Stimulated activated CD4-positive, alpha-beta T cell treated with anti-CD3 and anti-CD28 coated beads, TNF-alpha, amount 100 ng/mL, for 24 hours (primary cell): ENCODE measurements around the gene ENKUR.
A peak's percentile ranks its signal among the peaks of the same experiment; 100 is the strongest.
"Not testable (repeated sequence)": the region's sequence is repeated elsewhere in the genome, so short reads cannot be mapped to it uniquely, and the experiment has no call there.

Experiments used
- DNase-seq, 3 experiments: peaks; one replicate each; pipeline ENCODE4 v3.0.0-alpha.2; 2020; ENCODE audit warnings: low read depth in 3 of 3

Gene ENKUR

DNA sequence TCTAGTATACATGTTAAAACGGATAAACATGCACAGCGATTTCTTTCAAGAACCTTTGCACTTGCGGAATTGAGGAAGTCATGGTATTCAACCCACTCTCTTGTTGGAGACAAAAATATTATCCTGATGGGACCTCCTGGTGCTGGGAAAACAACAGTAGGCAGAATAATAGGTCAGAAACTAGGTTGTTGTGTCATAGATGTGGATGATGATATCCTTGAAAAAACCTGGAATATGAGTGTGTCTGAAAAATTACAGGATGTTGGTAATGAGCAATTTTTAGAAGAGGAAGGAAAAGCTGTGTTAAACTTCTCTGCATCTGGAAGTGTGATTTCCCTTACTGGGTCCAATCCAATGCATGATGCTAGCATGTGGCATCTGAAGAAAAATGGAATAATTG, 7.3 kb upstream of the ENKUR start:
- no peak for DNase-seq

DNA sequence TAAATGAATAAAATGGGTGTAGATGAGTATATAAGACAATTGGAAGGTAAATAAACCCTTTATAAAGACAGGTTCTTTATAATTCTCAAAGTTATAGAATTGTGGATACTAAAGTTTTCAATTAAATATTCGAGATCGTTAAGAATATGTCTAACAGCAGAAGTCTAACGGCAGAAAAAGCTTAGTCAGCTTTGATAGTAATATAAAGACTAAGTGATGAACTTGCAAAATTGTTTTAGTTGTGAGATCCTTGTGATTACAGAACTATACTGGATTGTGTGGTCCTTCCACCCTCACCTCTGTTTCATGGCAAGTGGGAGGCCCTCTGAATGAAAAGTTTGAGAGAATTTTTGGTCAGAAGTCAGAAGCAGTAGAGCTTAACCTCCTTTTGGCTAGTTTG, 2.7 kb upstream of the ENKUR start:
- DNase-seq = no peak

DNA sequence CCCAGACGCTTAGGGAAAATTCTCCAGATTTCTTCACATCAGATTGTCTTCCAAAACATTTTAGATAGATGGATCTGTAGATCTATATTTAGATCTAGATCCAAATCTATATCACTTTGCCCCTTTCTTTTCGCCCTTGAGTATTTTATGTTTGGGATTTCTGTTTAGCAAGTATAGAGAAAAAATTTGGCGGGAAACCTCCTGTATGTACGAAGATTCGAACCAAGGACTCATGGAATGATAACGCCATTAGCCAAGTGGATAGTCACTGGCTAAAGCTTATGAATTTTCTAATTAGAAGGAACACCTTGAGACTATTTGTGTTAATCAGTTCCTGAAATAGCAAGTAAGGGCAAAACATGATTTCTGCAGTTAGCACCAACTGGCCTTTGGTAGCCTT, 1.7 kb upstream of the ENKUR start:
- DNase-seq = no peak

DNA sequence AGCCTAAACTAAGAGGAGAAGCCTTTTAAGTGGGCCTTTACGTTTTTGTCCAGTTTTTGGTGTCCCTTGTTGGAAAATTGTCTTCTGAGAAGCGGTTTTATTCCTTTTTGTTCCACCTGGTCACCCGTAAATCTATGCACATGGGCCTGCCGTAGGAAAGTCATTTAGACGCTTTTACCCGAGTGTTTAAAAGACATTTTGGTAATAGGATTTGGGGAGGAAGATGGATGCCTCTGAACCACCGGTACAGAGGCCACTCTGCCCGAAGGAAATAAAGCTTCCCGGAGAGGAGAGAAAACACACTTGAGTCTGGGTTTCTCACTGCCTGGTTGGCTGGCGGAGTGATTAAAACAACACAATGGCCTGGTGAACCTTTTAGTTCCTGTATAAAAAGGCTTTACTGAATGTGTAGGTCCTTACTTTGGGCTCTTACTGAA, 1.2 kb upstream of the ENKUR start:
- peak; percentile 2 to 12 (median 7) for DNase-seq

DNA sequence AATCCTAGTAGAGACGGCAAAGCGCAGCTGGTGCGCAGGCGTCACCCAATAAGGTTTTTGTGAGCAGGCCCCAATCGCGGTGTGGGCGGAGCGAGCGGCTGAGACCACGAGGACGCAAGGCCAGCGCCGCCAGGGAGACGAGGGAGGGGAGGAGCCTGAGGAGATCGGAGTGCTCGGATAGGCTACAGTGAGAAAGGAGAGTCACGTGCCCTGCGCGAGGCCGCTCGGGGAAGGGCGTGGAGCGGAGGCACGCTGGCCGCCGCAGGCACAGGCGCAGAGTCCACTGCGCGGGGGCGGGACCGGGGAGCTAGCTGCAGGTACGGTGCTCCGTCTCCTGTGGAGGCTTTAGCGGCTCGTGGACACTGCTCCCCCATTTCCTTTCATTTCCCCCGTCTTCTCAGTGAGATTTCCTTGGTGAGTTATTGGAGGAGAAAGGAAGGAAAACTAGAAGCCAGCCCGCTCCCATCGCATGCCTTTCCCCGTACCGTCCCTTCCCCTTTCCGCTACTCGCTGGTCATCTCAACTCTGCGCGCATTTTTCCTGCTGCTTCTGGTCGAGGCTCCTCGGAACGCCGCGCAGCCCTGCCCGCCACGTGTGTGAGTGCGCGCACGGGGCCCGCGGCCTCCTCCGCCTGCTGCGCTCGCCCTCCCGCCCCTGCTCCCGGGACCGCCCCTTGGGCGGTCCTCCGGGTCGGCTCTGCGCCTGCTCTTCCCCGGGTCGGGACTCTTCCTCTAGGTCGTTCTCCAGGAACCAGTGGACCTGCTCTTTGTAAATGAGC, 607 bp upstream of the ENKUR start, which contains the start of gene THNSL1:
Gene THNSL1, plus strand, starts transcription at position 237 of the 778 bp plus-strand sequence. CDS start 6,612 bp downstream, outside the sequence.
- peak; percentile 94 to 98 (median 98) for DNase-seq

DNA sequence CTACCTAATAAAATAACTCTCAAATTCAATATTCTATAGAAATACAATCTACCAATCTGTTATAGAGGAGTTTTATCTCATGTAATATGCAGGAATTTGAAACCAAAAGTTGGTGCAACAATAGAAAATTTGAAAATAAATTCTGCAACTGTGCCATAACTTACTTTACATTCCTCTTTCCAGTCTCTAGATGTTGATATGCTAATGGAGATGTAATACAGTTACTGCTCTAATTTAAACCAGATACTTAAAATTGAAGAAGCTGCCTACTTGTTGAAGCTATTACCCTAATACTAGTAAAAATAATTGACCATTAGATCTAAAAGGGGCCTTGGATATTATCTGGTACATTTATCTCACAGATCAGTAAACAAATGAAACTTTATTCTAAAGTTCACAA, 1.4 kb downstream of the ENKUR start:
- no peak for DNase-seq

DNA sequence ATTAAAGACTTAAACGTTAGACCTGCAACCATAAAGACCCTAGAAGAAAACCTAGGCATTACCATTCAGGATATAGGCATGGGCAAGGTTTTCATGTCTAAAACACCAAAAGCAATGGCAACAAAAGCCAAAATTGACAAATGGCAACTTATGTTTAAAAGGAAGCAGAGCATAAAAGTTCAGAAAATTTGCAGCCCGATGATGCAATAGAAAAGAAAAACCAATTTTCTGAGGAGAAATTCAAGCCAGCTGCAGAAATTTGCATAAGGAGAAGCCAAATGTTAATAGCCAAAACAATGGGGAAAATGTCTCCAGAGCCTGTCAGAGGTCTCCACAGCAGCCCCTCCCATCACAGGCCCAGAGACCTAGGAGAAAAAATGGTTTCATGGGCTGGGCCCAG, 4.4 kb downstream of the ENKUR start:
- not testable (repeated sequence) for DNase-seq

DNA sequence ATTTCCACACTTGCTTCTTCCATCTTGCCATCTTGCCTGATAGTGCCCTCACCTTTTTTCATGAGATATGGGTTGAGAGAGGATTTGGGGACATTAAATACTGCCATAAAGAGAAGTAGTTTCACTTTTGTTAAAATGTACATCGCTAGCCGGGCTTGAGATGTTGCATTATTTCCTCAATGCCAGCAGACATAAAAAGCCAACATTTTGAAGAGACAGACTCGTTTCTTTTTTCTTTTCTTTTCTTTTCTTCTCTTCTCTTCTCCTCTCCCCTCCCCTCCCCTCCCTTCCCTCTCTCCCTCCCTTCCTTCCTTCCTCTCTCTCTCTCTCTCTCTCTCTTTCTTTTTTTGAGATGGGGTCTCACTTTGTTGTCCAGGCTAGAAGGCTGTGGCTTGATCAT, 17.9 kb downstream of the ENKUR start:
- no peak for DNase-seq

DNA sequence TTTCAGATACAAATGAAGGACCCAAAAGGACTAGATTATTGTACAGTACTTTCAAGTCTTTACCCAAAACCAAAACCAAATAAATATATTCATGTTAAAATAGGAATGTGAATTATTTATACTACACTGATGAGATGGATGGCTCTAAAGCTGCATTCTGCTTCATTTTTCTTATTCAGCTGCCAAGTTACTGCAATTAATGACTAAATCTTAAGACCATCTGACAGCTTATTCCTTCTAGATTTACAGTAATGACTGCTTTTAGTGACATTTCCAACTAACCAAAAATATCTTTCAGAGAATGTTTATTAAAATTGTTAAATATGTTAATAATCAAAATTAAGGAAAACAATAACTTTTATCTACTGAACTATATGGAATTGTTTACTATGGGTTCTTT, 20.9 kb downstream of the ENKUR start:
- no peak for DNase-seq

DNA sequence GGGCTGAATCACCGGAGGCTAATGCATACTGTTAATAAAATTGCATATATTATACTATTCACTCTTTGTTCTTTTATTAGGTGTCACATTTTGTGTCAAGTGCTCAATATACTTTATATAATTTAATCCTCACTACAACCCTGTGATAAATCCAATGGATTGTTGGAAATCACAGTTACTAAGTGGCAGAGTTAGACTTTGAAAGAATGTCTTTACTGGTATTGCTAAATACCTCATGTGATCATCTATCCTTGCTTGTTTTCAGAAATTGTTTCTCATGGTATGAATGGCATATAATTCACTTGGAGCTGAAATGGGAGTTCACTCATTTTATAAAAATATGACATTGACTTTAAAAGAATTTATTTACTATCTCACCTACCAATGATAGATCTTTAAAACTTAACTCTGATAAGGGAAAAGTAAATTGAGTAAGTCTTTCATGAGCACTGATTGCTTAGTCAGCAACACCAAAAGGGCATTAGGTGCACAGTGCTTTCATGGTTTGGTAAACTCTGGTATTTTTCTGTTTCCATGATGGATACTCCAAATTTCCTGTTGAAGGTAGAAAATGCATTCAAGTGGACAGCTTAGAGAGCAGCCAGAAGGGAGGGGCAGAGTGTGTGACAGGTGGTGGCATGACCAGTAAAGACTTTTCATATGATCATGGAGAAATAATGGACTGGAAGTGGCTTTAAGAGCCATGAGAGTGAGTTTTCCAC, 22.6 kb downstream of the ENKUR start:
- no peak for DNase-seq

DNA sequence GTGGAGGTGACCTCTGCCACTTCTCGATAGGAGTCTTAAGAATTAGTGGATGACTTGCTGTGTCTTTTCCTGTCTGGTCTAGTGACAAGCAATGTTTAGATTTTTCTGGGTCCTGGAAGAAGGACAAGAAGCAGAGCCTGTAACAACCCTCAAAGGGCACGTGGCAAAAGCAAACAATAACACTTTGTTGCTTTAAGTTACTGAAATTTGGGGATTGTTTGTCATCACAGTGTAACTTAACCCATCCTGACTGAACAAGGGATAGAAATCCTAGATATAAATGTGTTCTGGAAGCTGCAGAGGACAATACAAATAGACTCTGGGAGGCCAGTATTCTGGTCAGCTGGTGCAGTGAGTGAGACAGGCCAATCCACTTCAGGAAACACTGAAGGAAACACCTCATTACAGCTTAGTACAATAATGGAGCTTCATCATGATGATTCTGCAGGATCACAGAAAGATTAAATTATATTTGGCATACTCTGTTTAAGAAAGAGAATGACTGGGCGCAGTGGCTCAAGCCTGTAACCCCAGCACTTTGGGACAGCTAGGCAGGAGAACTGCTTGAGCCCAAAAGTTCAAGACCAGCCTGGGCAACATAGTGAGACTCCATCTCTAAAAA, 23.3 kb downstream of the ENKUR start:
- DNase-seq = no peak

DNA sequence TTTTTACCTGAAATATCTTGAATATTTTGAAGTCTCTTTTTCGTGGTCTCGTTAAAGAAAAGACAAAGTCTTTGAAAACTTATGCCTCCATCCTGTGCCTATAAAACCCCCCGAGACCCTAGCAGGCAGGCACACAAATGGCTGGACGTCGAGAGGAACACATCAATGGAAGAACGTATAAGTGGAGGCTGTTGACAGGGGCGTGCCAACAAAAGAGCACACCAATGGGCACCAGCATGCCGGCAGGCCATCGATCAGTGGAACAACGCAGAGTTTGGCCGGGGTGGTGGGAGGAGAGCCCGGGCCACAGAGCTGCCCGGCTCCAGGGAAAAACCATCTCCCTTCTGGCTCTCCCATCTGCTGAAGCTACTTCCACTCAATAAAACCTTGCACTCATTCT, 24.7 kb downstream of the ENKUR start:
- DNase-seq = no peak

DNA sequence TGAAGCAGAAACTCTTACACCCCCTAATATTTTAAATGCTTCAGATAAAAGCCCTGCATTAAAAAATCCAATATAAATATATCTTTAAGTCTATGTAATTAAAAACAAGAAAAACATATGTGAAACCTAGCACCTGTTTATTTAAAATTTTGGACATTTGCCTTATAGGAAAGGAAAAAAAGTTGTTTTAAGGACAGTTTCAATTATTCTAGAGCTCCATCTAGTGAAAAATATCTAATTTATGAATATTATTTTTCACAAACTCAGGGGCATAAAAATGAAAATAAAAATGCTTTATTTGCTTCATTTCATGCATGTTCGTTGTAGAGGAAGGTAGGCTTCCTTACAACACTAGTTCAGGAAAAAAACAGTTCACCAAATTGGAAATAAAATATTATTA, 26.1 kb downstream of the ENKUR start:
- DNase-seq = no peak

DNA sequence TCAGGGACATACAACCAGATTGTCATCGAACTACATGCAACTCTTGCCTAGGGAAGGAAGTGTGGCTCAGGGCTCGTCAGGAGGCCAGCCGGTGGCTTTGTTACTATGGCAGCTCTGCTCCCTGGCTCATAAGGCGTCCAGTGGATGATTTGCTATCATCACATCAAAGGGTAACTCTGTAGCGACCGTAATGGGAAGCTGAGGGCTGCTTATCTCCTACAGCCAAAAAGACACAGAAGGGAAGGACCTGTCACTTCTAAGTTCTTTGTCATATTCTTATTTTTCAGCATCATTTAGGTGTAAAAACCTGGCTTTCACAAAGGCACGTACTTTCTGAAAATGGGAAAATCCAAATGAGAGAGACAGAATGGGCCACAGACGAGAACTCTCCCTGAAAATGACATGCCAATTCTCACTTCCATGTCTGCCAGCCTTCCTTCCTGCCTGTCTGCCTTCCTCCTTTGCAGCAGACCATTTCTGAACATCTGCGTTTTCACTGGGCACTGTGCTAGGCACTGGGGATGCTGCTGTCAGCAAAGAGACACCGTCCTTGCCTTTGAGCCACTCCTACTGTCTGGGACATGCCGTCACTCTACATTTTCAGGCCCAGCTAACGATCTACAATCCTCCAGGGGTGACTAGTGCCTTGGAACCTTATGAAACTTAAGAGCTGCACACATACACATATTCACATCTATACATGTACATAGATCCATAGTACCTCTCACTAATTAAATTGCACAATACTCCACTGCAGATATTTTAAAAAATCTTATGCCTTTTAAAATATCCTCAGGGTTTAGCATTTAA, 26.9 kb downstream of the ENKUR start:
- no peak for DNase-seq

DNA sequence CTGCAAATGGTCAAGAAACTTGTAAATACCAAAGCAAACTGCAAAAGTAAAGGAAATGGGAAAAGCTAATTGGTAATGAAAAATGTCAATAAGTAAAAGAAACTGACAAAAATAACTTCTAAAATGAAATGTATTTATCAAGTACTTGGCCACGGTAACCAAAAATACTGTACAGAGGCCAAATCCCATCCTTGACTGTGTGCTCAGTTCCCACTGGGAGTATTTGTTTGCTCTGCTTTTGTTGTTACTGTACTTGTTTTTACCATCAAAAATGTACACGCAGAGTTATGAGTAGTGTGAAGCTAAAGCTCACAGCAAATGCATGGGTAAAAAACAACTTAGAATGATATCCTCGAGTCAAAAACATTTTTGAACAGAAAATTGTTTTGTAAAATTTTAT, 31.1 kb downstream of the ENKUR start:
- DNase-seq = no peak

DNA sequence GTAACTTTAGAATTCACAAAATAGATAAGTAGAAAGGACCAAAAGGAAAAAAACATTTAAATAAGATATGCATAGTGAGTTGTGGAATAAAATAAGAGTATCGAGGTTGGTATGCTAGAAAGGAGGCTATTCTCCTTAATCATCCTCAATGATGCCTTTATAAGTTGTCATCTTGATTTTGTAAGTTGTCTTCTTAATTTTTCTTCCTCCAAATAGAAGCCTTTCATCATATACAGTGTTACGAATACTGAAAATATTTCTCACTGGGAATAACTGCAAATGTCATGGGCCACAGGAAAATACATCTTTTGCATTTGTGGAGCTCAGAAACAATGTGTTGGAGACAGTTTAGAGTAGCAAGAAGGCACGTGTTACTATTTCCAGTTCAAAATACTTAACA, 32.0 kb downstream of the ENKUR start:
- no peak for DNase-seq

DNA sequence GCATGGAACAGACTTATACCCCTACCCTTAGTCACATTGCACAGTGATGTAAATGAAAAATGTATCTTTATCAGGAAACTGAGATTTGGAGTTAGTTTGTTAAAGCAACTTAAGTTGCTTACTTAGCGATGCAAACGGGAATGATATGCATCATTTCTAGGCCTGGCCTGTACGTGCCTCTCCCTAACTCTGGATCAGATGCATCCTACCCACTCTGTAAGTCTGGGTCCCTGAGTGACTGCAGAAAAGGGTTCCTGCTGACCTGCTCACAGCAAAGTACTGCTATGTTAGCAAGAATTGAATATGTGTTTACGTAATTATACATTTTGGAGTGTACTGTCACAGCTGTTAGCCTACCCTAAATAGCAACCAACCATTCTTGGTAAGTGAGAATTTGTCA, 32.8 kb downstream of the ENKUR start:
- no peak for DNase-seq

DNA sequence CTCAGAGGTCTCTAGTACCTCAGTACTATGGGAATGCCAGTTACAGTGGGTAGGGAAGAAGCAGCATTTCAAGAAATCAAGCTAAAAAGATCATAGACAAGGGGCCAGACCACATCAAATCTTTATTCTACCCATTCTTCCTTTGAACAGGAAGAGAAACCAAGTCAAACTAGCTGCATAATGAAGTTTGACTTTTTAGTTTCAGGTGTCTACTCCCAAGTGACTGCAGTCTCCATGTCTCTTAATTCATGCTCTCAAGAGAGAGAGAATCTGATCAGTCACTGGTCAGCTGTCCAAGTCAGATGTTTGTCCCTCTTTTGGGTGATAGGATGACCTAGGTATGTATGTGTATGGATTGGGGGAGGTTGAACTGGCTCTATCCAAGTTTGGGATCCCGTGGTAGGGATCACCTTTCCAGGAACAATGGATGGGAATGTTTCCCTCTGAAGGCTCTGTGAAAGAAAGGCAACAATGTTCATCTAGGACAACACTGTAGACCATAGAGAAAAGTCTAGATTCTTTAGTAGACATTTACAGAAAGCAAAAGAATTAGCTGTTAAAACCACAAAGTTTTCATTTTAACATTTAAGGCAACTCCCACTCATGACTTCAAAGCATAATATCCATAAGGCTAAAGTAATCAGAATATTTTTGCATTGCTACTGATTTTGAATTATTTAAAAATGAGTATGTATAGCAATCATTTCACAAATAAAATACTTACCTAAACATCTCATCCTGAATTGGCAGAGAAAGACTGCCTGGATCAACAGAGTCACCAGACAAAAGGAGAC, 33.4 kb downstream of the ENKUR start:
- no peak for DNase-seq

DNA sequence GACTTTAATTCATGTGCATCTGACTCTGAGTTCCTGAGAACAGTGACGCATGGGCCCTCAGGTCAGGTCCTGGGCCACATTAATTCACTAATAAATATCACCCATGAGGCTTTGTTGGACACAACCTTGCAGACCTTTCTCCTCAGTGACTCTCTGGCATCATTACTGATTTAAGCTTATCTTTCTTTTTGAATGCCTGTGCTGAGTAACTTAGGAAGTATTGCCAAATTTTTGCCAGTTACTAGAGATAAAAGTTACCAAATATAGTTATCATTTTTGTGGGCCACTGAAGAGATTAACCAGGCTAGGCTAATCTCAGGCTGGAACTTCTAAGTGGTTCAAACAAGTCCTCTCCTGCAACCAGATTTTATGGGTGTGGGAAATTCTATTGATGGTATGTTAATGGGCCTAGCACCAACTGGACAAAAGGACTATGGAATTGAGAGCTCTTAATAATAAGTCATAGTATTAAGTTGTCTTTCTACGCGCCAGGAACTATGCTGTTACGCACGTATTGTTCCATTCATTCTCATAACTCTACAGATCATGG, 34.7 kb downstream of the ENKUR start:
- DNase-seq = no peak

DNA sequence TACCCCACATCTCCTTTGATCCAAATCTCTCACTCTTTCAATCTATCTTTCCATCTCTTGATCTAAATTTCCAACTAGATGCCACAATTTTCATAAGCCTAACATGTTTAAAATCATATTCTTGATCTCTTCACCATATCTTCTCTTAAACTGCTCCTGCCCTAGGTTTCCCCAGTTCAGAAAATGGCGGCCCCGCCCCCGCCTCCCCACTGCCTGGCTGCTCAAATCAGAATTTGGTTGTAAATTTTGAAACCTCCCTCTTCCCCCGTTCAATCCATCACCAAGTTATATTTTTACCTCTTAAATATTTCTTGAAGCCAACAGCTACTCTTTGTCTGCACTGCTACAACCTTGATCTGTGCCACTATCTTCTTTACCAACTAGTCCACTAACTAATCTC, 36.3 kb downstream of the ENKUR start:
- no peak for DNase-seq

DNA sequence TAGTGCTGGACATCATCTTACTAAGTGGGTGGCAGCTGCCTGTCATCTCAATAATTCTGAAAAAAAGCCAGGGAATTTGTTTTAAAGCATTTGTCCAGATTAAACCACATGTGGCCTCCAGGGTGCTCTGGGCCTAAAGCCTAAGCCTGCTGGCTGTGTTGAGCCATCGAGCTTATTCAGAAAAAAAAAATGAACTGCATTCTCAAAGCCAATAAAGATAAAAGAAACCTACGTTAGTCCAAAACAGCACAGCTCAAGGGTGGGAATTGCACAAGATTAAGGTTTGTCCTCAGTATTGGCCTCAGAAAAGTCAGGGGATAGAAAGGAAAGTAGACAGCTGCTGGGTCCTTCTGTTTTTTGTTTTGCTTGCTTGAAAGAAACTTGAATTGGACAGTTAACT, 41.0 kb downstream of the ENKUR start:
- no peak for DNase-seq
